ENCODE measurements around the gene WDFY3.

DNA sequence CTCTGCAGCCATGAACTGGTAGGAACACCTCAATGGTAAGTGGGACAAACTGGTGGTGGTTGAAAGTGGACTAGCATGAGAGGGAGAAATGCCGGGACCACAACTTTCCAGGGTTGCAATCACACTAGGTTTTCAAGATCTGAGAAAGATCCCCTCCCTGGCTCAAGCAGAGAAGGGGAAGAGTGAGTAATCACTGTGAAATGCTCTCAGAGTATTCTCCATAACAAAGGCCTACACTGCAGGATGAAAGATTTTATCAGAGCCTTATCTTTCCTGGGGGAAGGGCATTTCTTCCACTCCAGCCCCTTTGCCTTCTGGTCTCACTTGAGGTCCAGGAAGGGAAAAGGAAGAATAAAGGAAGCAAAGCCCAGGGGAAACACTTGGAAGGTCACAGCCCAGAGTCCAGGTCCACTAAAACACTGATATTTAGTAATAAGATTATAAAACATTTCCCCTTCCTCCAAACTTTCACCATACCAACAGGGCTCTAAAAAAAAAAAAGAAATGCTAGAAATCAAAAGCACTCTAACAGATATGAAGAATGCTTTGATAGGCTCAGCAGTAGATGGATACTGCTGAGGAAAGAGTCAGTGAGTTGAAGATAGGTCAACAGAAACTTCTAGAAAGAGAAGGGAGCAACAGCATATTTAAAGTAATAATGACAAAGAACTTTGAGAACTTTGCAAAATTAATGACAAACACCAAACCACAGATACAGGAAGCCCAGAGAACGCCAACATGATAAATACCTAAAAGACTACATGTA, 95.9 kb downstream of the WDFY3 start:
- TF ChIP-seq, protein P1, sequence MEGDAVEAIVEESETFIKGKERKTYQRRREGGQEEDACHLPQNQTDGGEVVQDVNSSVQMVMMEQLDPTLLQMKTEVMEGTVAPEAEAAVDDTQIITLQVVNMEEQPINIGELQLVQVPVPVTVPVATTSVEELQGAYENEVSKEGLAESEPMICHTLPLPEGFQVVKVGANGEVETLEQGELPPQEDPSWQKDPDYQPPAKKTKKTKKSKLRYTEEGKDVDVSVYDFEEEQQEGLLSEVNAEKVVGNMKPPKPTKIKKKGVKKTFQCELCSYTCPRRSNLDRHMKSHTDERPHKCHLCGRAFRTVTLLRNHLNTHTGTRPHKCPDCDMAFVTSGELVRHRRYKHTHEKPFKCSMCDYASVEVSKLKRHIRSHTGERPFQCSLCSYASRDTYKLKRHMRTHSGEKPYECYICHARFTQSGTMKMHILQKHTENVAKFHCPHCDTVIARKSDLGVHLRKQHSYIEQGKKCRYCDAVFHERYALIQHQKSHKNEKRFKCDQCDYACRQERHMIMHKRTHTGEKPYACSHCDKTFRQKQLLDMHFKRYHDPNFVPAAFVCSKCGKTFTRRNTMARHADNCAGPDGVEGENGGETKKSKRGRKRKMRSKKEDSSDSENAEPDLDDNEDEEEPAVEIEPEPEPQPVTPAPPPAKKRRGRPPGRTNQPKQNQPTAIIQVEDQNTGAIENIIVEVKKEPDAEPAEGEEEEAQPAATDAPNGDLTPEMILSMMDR (IDR thresholded peaks at IDR 0.05; ENCODE audit: low read depth, low read length): no peak
- TF ChIP-seq EZH2phosphoT487 (IDR thresholded peaks at IDR 0.05; ENCODE audit: low read depth): no peak

Measured in OCI-LY3 (cell line).